ENCODE measurements around the gene IQCB1.

GRCh38 chr3:121748680-121749275, 86.1 kb downstream of the IQCB1 start:
- no peak for TF ChIP-seq CTCF (IDR thresholded peaks at IDR 0.05)
- TF ChIP-seq POLR2A (IDR thresholded peaks at IDR 0.05) = no peak

Data from heart left ventricle (tissue), 13 donors.